SK-N-SH (cell line): ENCODE measurements around the gene SMIM21.

Experiments used
- ELF1 ChIP-seq: IDR thresholded peaks from 2 replicates; pipeline ENCODE4 v1.4.0; 2012
- EP300 ChIP-seq, 2 experiments: IDR thresholded peaks; 2 replicates each; pipeline versions ENCODE4 v1.4.0 to v1.6.1; 2012; ENCODE audit warnings: borderline replicate concordance in 1 of 2, low read depth in 1 of 2, low read length in 1 of 2
- EZH2phosphoT487 ChIP-seq: fragments of 200-600 bp; sonication (generic); IDR thresholded peaks from 2 replicates; pipeline ENCODE4 v1.6.1; 2017; ENCODE audit warnings: low read depth, mixed run types, mild to moderate bottlenecking, antibody characterized with exemption, moderate library complexity, borderline replicate concordance
- GABPA ChIP-seq: IDR thresholded peaks from 2 replicates; pipeline ENCODE4 v1.4.0; 2012; ENCODE audit warnings: low read depth, mild to moderate bottlenecking
- POLR2AphosphoS5 ChIP-seq: IDR thresholded peaks from 2 replicates; pipeline ENCODE4 v1.6.1; 2012; ENCODE audit warnings: low read depth, low read length
- RAD21 ChIP-seq: IDR thresholded peaks from 2 replicates; pipeline ENCODE4 v1.6.1; 2012; ENCODE audit warnings: mild to moderate bottlenecking, low read length
- SIN3A ChIP-seq: IDR thresholded peaks from 2 replicates; pipeline ENCODE4 v1.6.1; 2012; ENCODE audit warnings: low read depth, mild to moderate bottlenecking, low read length, moderate library complexity, borderline replicate concordance
- TAF1 ChIP-seq: IDR thresholded peaks from 2 replicates; pipeline ENCODE4 v1.6.1; 2012; ENCODE audit warnings: low read depth, mild to moderate bottlenecking, low read length, moderate library complexity, borderline replicate concordance
- TF ChIP-seq, protein P1 (sequence below): fragments of 200-600 bp; sonication (generic); IDR thresholded peaks from 2 replicates; pipeline ENCODE4 v1.6.1; 2017; ENCODE audit warnings: antibody characterized with exemption, mild to moderate bottlenecking, moderate library complexity
- TF ChIP-seq, protein P2 (sequence below): IDR thresholded peaks from 2 replicates; pipeline ENCODE4 v1.6.1; 2012; ENCODE audit warnings: mild to moderate bottlenecking, low read depth, low read length, moderate library complexity

DNA sequence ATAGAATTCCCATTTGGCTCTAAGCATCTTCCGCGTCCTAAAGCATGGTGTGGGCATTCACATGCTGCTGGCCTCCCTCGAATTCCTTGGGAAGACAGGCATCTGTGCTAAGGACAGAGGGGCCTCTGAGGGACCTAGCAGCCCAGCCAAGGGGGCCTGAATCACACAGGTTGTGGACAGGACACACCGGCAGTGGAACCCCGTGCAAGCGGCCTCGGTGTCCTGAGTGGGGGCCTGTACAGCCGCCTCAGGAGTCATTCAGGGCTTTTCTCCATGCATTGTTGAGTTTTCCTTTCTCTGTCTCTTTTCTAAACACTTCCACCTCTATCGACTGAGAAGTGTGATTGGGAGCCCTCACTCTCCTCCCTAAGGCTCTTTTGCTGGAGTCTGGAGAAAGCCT, 44.3 kb upstream of the SMIM21 start:
- TF ChIP-seq POLR2AphosphoS5 (no peak), EZH2phosphoT487 (no peak), ELF1 (no peak), RAD21 (no peak), GABPA (no peak), TAF1 (no peak), SIN3A (no peak), EP300 (IDR thresholded peaks at IDR 0.05; ENCODE audit: borderline replicate concordance in 1 of 2, low read depth in 1 of 2, low read length in 1 of 2) (no peak)
- TF ChIP-seq, protein P1, sequence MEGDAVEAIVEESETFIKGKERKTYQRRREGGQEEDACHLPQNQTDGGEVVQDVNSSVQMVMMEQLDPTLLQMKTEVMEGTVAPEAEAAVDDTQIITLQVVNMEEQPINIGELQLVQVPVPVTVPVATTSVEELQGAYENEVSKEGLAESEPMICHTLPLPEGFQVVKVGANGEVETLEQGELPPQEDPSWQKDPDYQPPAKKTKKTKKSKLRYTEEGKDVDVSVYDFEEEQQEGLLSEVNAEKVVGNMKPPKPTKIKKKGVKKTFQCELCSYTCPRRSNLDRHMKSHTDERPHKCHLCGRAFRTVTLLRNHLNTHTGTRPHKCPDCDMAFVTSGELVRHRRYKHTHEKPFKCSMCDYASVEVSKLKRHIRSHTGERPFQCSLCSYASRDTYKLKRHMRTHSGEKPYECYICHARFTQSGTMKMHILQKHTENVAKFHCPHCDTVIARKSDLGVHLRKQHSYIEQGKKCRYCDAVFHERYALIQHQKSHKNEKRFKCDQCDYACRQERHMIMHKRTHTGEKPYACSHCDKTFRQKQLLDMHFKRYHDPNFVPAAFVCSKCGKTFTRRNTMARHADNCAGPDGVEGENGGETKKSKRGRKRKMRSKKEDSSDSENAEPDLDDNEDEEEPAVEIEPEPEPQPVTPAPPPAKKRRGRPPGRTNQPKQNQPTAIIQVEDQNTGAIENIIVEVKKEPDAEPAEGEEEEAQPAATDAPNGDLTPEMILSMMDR: no peak
- TF ChIP-seq, protein P2, sequence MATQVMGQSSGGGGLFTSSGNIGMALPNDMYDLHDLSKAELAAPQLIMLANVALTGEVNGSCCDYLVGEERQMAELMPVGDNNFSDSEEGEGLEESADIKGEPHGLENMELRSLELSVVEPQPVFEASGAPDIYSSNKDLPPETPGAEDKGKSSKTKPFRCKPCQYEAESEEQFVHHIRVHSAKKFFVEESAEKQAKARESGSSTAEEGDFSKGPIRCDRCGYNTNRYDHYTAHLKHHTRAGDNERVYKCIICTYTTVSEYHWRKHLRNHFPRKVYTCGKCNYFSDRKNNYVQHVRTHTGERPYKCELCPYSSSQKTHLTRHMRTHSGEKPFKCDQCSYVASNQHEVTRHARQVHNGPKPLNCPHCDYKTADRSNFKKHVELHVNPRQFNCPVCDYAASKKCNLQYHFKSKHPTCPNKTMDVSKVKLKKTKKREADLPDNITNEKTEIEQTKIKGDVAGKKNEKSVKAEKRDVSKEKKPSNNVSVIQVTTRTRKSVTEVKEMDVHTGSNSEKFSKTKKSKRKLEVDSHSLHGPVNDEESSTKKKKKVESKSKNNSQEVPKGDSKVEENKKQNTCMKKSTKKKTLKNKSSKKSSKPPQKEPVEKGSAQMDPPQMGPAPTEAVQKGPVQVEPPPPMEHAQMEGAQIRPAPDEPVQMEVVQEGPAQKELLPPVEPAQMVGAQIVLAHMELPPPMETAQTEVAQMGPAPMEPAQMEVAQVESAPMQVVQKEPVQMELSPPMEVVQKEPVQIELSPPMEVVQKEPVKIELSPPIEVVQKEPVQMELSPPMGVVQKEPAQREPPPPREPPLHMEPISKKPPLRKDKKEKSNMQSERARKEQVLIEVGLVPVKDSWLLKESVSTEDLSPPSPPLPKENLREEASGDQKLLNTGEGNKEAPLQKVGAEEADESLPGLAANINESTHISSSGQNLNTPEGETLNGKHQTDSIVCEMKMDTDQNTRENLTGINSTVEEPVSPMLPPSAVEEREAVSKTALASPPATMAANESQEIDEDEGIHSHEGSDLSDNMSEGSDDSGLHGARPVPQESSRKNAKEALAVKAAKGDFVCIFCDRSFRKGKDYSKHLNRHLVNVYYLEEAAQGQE: no peak
